Measurements from ENCODE around the gene TMA7.

DNA sequence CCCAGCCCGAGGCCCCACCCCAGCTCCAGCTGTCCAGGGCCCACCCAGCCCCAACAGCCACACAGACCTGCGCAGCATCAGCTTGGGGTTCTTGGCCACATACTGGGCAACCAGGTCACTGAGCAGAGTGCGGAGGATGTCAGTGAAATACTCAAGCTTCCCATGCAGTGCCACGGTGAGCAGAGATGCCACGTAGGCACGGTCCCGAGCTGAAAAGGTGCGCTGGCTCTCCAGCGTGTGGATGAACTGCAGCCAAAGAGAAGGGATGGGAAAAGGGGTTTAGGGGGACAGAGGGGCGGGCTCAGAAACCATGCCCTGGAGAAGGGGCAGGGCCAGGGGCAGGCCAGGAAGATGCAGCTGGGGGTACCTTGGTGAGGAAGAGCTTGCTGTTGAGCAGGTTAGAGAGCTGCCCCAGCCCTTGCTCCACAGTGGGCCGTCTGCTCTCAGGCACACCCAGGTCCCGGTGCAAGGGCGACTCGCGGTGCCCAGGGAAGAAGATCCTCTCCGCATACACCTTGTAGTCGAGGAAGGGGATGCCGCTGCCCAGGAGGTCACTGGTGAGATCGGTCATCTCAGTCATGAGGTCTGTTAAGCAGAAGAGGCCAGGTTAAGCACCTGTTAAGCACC, 27.6 kb upstream of the TMA7 start:
- TF ChIP-seq, protein P1, sequence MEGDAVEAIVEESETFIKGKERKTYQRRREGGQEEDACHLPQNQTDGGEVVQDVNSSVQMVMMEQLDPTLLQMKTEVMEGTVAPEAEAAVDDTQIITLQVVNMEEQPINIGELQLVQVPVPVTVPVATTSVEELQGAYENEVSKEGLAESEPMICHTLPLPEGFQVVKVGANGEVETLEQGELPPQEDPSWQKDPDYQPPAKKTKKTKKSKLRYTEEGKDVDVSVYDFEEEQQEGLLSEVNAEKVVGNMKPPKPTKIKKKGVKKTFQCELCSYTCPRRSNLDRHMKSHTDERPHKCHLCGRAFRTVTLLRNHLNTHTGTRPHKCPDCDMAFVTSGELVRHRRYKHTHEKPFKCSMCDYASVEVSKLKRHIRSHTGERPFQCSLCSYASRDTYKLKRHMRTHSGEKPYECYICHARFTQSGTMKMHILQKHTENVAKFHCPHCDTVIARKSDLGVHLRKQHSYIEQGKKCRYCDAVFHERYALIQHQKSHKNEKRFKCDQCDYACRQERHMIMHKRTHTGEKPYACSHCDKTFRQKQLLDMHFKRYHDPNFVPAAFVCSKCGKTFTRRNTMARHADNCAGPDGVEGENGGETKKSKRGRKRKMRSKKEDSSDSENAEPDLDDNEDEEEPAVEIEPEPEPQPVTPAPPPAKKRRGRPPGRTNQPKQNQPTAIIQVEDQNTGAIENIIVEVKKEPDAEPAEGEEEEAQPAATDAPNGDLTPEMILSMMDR (conservative IDR thresholded peaks at IDR 0.05; ENCODE audit: low read length) = no peak
- no peak for TF ChIP-seq EZH2phosphoT487 (IDR thresholded peaks at IDR 0.05; ENCODE audit: borderline replicate concordance, low read depth, low read length)
